Measurements from ENCODE around the gene MLX.
"Not testable (repeated sequence)": the region's sequence is repeated elsewhere in the genome, so short reads cannot be mapped to it uniquely, and the experiment has no call there.

DNA sequence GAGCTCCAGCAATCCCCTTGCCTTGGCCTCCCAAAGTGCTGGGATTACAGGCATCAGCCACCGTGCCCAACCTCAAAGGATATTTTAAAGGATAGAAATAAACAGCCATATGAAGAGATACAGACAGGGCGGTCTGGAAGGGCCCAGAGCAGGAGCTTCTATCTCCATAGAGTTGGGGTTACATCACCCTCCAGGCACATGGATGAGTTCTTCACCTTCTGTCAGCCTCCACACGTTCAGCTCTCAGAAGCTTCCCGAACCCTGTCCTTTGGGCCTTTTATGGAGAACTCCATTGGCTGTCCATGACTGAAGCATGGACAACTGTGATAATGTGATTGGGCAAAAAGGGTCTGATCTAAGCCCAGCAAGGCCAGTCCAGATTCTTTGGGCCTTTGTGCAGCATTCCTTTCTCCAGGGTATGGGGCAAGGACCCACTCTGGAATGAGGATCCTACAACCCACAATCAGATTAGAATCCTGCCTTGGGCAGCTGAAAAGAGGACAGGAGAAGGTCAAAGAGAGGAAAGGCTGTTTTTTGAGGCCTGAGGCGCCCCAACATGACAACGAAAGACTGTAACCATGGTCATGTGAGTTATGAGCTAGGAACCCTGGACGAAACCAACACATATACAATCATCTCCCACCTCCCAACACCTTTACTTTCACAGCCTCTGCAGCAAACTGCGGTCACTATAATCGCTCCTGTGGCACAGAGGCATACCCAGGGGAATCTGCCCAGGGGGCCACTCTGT lies 21.0 kb upstream of the MLX start:
- not testable (repeated sequence) for TF ChIP-seq POLR2A (IDR thresholded peaks at IDR 0.05)
- TF ChIP-seq, protein P1, sequence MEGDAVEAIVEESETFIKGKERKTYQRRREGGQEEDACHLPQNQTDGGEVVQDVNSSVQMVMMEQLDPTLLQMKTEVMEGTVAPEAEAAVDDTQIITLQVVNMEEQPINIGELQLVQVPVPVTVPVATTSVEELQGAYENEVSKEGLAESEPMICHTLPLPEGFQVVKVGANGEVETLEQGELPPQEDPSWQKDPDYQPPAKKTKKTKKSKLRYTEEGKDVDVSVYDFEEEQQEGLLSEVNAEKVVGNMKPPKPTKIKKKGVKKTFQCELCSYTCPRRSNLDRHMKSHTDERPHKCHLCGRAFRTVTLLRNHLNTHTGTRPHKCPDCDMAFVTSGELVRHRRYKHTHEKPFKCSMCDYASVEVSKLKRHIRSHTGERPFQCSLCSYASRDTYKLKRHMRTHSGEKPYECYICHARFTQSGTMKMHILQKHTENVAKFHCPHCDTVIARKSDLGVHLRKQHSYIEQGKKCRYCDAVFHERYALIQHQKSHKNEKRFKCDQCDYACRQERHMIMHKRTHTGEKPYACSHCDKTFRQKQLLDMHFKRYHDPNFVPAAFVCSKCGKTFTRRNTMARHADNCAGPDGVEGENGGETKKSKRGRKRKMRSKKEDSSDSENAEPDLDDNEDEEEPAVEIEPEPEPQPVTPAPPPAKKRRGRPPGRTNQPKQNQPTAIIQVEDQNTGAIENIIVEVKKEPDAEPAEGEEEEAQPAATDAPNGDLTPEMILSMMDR (IDR thresholded peaks at IDR 0.05): not testable (repeated sequence)
